CD14-positive monocyte (primary cell): ENCODE measurements around the gene PSD4. TPM values are rescaled to one million over a fixed set of nuclear protein-coding genes. Genes with fewer than 3 reads are reported as not detected.

Source experiments
- DNase-seq, 3 donors: peaks; one replicate each; pipeline ENCODE4 v3.0.0-alpha.2; 2011 to 2022
- H2AFZ ChIP-seq: 2 replicates; pipeline ENCODE4 v1.6.0; 2012; ENCODE audit warnings: mild to moderate bottlenecking, low read depth, low read length, inconsistent platforms; ENCODE audit not compliant: insufficient read depth, poor library complexity, severe bottlenecking
- H3K27ac ChIP-seq, 2 donors: 1 replicate in 1 of 2; 2 replicates in 1 of 2; pipeline ENCODE4 v1.5.1; 2012 to 2013; ENCODE audit warnings: low read length in 2 of 2, control low read depth in 1 of 2, inconsistent platforms in 1 of 2, low read depth in 1 of 2, mild to moderate bottlenecking in 1 of 2
- H3K27me3 ChIP-seq, 2 donors: one replicate each; pipeline versions ENCODE4 v1.6.0 to v1.6.1; 2011 to 2013; ENCODE audit warnings: low read length in 2 of 2; ENCODE audit not compliant: control insufficient read depth in 2 of 2, insufficient read depth in 2 of 2
- H3K36me3 ChIP-seq, 2 donors: replicated peaks in 1 of 2; 1 replicate in 1 of 2; 2 replicates in 1 of 2; pipeline versions ENCODE4 v1.5.1 to v1.6.1; 2012 to 2013; ENCODE audit warnings: low read length in 2 of 2, control low read depth in 1 of 2, inconsistent platforms in 1 of 2, mild to moderate bottlenecking in 1 of 2; ENCODE audit not compliant: insufficient read depth in 2 of 2, control insufficient read depth in 1 of 2
- H3K4me1 ChIP-seq, 2 donors: 1 replicate in 1 of 2; 2 replicates in 1 of 2; pipeline versions ENCODE4 v1.5.1 to v1.6.1; 2012 to 2013; ENCODE audit warnings: low read length in 2 of 2, control low read depth in 1 of 2, inconsistent platforms in 1 of 2, mild to moderate bottlenecking in 1 of 2, moderate library complexity in 1 of 2; ENCODE audit not compliant: insufficient read depth in 2 of 2, control insufficient read depth in 1 of 2
- H3K4me2 ChIP-seq: replicated peaks from 2 replicates; pipeline ENCODE3; 2012; ENCODE audit warnings: low read length, moderate library complexity, mild to moderate bottlenecking; ENCODE audit not compliant: poor library complexity, severe bottlenecking; ENCODE audit errors: extremely low read depth
- H3K4me3 ChIP-seq, 3 experiments: fragments of 200-600 bp in 1 of 3; sonication (generic) in 1 of 3; replicated peaks in 1 of 3; 1 replicate in 2 of 3; 2 replicates in 1 of 3; pipeline ENCODE4 v1.5.1; 2011 to 2013; ENCODE audit warnings: low read length in 3 of 3, mild to moderate bottlenecking in 3 of 3, control low read depth in 2 of 3, low read depth in 2 of 3, inconsistent platforms in 1 of 3, moderate library complexity in 1 of 3
- H3K79me2 ChIP-seq: 2 replicates; pipeline ENCODE4 v1.6.0; 2012; ENCODE audit warnings: mild to moderate bottlenecking, control low read depth, inconsistent platforms, low read length, moderate library complexity; ENCODE audit not compliant: insufficient read depth
- H3K9ac ChIP-seq: 2 replicates; pipeline ENCODE4 v1.6.0; 2017; ENCODE audit warnings: low read length, mild to moderate bottlenecking; ENCODE audit not compliant: insufficient read depth, poor library complexity, severe bottlenecking
- H3K9me3 ChIP-seq, 2 donors: replicated peaks in 1 of 2; 1 replicate in 1 of 2; 2 replicates in 1 of 2; pipeline versions ENCODE4 v1.5.1 to v1.6.1; 2012 to 2013; ENCODE audit warnings: low read length in 2 of 2, control low read depth in 1 of 2; ENCODE audit not compliant: control insufficient read depth in 1 of 2, insufficient read depth in 1 of 2
- H4K20me1 ChIP-seq: 2 replicates; pipeline ENCODE4 v1.6.0; 2012; ENCODE audit warnings: mild to moderate bottlenecking, low read length, control low read depth, moderate library complexity; ENCODE audit not compliant: insufficient read depth
- H3K27ac Mint-ChIP-seq, 7 donors: one replicate each; pipeline ENCODE4 v1.8.0; 2020; ENCODE audit warnings: mild to moderate bottlenecking in 7 of 7, mixed read lengths in 7 of 7, moderate library complexity in 6 of 7, inconsistent platforms in 2 of 7
- H3K27me3 Mint-ChIP-seq, 3 donors: one replicate each; pipeline ENCODE4 v1.8.0; 2021 to 2022; ENCODE audit warnings: low read depth in 3 of 3, mild to moderate bottlenecking in 3 of 3, mixed read lengths in 3 of 3, moderate library complexity in 3 of 3, inconsistent platforms in 1 of 3
- H3K36me3 Mint-ChIP-seq, 2 donors: one replicate each; pipeline ENCODE4 v1.8.0; 2020; ENCODE audit warnings: mixed read lengths in 2 of 2, inconsistent platforms in 1 of 2, mild to moderate bottlenecking in 1 of 2
- H3K4me1 Mint-ChIP-seq: one replicate; pipeline ENCODE4 v1.8.0; 2020; ENCODE audit warnings: mild to moderate bottlenecking, mixed read lengths
- H3K4me3 Mint-ChIP-seq, 2 donors: one replicate each; pipeline ENCODE4 v1.8.0; 2020; ENCODE audit warnings: mild to moderate bottlenecking in 2 of 2, mixed read lengths in 2 of 2, moderate library complexity in 1 of 2
- H3K9me3 Mint-ChIP-seq, 7 donors: one replicate each; pipeline ENCODE4 v1.8.0; 2020 to 2022; ENCODE audit warnings: mixed read lengths in 7 of 7, mild to moderate bottlenecking in 6 of 7, moderate library complexity in 6 of 7, inconsistent platforms in 2 of 7
- CTCF ChIP-seq: fragments of 200-600 bp; IDR thresholded peaks from one replicate; pipeline ENCODE4 v1.8.0; 2022; ENCODE audit warnings: antibody characterized with exemption, mild to moderate bottlenecking
- WGBS: methylation state at CpG from one replicate; pipeline ENCODE4 v1.1.5; 2013; ENCODE audit warnings: missing lambda C conversion rate; ENCODE audit not compliant: insufficient coverage; 5-methylcytosine and 5-hydroxymethylcytosine counted together
- intact Hi-C, 2 donors: fragments of 100-400 bp; cut with micrococcal nuclease; formaldehyde crosslinking; loops; one replicate each; pipeline versions ENCODE4 v1.15.0 to v1.15.1; 2023
- polyA plus RNA-seq, 3 donors: library from polyadenylated mRNA; depleted of rRNA in 1 of 3; unstranded in 2 of 3; stranded (reverse) in 1 of 3; fragments of 300-500 nt in 2 of 3; fragments of >200 nt in 1 of 3; fragmentation: Illumina TruSeq in 2 of 3; gene quantifications; 1 replicate in 2 of 3; 2 replicates in 1 of 3; pipeline ENCODE4 v1.2.3, GENCODE V29; 2012 to 2021

The PSD4 gene
- polyA plus RNA-seq, 3 donors: 11.0 to 47.0 (median 18.2) TPM

GRCh38 chr2:113196839-113197238 is 23.1 kb downstream of the PSD4 start:
- Histone ChIP-seq H2AFZ (no peak overlapping the region), H3K9me3 (no peaks in the 10 kb centered on the region), H3K36me3 (peaks cover 84 to 93% of the 10 kb centered on the region in 2 donors), H3K4me1 (peaks cover 8 to 12% of the 10 kb centered on the region in 2 donors), H3K79me2 (no peaks in the 10 kb centered on the region), H3K9ac (no peak overlapping the region), H3K27ac (no peak overlapping the region), H4K20me1 (peaks cover 79% of the 10 kb centered on the region), H3K27me3 (no peaks in the 10 kb centered on the region), H3K4me3 (no peak overlapping the region), H3K4me2 (no peak overlapping the region)
- H3K36me3 Mint-ChIP-seq: peaks cover 83 to 88% of the 10 kb centered on the region in 2 donors
- no peak for DNase-seq
- WGBS: 97% methylated on average over 4 of the region's 4 CpGs
- intact Hi-C loops: loop anchor here in 1 of 2 donors (5.0 kb wide), 1 partner anchor 115 kb away; no protein-coding TSS in a partner anchor
- peaks cover 3% of the 10 kb centered on the region for H3K4me1 Mint-ChIP-seq
- no peak overlapping the region for H3K4me3 Mint-ChIP-seq
- TF ChIP-seq CTCF: no peak
- no peaks in the 10 kb centered on the region for H3K9me3 Mint-ChIP-seq
- H3K27me3 Mint-ChIP-seq: peaks cover 0 to 3% (median 2%) of the 10 kb centered on the region in 3 donors
- peak overlapping the region in 2 of 7 donors; percentile 2 to 23 for H3K27ac Mint-ChIP-seq

DNA sequence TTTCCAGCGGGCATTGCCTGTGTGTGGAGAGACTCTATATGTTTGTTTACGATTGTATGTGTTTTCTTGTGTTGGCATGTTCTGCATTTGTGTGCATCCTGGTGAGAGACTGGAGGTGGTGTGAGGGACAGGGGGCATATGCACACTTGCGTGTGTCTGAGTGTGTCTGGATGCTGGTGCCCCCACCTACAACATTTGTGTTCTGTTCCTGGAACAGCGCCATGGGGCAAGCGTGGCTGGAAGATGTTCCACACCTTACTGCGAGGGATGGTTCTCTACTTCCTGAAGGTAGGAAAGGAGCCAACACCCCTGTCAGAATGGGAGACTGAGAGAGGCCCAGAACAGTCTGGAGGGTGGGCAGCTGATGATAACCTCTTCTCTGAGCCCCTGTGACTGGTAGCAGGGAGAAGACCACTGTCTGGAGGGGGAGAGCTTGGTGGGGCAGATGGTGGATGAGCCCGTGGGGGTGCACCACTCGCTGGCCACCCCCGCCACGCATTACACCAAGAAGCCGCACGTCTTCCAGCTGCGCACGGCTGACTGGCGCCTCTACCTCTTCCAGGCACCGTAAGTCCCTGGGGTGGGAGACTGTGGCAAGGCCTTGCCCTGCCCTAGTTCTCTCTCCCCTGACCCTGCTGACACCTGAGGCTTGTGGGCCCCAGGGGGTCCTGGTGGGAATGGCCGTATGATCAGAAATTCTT is 23.7 kb downstream of the PSD4 start:
- no peak overlapping the region for H3K4me2 ChIP-seq
- H3K9me3 Mint-ChIP-seq: no peaks in the 10 kb centered on the region
- H3K4me1 ChIP-seq: peaks cover 8 to 12% of the 10 kb centered on the region in 2 donors
- H3K27ac ChIP-seq: no peak overlapping the region
- H3K27me3 Mint-ChIP-seq: peaks cover 0 to 3% (median 2%) of the 10 kb centered on the region in 3 donors
- no peak overlapping the region for H3K4me3 Mint-ChIP-seq
- peak overlapping the region in 4 of 7 donors; percentile 0 to 53 (median 10) for H3K27ac Mint-ChIP-seq
- 95% methylated on average over 11 of the region's 17 CpGs for WGBS
- peaks cover 85 to 93% of the 10 kb centered on the region in 2 donors for H3K36me3 ChIP-seq
- H4K20me1 ChIP-seq: peaks cover 79% of the 10 kb centered on the region
- H3K27me3 ChIP-seq: no peaks in the 10 kb centered on the region
- no peak overlapping the region for H2AFZ ChIP-seq
- H3K79me2 ChIP-seq: no peaks in the 10 kb centered on the region
- DNase-seq: no peak
- no peak overlapping the region for H3K4me3 ChIP-seq
- no peak overlapping the region for H3K9ac ChIP-seq
- peaks cover 83 to 89% of the 10 kb centered on the region in 2 donors for H3K36me3 Mint-ChIP-seq
- no peak for TF ChIP-seq CTCF
- intact Hi-C loops: loop anchor here (2.0 to 5.0 kb wide), 2 partner anchors 59 to 115 kb away; no protein-coding TSS in a partner anchor
- peaks cover 3% of the 10 kb centered on the region for H3K4me1 Mint-ChIP-seq
- H3K9me3 ChIP-seq: no peaks in the 10 kb centered on the region
